Measurements from ENCODE around the gene COPA. TPM values are rescaled to one million over a fixed set of nuclear protein-coding genes. Genes with fewer than 3 reads are reported as not detected.

COPA gene
- total and polyA plus RNA-seq, 2 donors (not counting 3 experiments of a cell fraction or from before 2014, with no cell fraction given): 127 to 185 TPM

- H3K9ac ChIP-seq (replicated peaks; ENCODE audit: extremely low read depth, insufficient read depth, low read length): no peak overlapping the region
- no TSS peak for BruUV-seq (replicated peaks)
- dilution Hi-C loops (cut with MboI; ENCODE audit: extremely low pct_ligation_motif_present, low sequenced_read_pairs): no loop called here
- CTCF ChIA-PET: no interaction called here
- H2AFZ ChIP-seq (ENCODE audit: low read depth, low read length): no peak overlapping the region
- H3K27me3 ChIP-seq (ENCODE audit: control insufficient read depth in 2 of 2, insufficient read depth in 2 of 2, low read length in 2 of 2): no peaks in the 10 kb centered on the region
- TF ChIP-seq FOS (IDR thresholded peaks at IDR 0.05; ENCODE audit: borderline replicate concordance, insufficient read depth, low read length): no peak
- TF ChIP-seq POLR2A (IDR thresholded peaks at IDR 0.05; ENCODE audit: low read depth, low read length): no peak
- TF ChIP-seq, protein P1, sequence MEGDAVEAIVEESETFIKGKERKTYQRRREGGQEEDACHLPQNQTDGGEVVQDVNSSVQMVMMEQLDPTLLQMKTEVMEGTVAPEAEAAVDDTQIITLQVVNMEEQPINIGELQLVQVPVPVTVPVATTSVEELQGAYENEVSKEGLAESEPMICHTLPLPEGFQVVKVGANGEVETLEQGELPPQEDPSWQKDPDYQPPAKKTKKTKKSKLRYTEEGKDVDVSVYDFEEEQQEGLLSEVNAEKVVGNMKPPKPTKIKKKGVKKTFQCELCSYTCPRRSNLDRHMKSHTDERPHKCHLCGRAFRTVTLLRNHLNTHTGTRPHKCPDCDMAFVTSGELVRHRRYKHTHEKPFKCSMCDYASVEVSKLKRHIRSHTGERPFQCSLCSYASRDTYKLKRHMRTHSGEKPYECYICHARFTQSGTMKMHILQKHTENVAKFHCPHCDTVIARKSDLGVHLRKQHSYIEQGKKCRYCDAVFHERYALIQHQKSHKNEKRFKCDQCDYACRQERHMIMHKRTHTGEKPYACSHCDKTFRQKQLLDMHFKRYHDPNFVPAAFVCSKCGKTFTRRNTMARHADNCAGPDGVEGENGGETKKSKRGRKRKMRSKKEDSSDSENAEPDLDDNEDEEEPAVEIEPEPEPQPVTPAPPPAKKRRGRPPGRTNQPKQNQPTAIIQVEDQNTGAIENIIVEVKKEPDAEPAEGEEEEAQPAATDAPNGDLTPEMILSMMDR (IDR thresholded peaks at IDR 0.05; ENCODE audit: extremely low read depth in 1 of 2, insufficient read depth in 1 of 2, low read depth in 1 of 2, low read length in 2 of 2): no peak
- TF ChIP-seq MYC (IDR thresholded peaks at IDR 0.05; ENCODE audit: low read depth, low read length): no peak
- TF ChIP-seq MAX (IDR thresholded peaks at IDR 0.05; ENCODE audit: insufficient read depth, insufficient read length): no peak
- peaks cover 6 to 27% of the 10 kb centered on the region in 2 experiments for H3K36me3 ChIP-seq (ENCODE audit: control insufficient read depth in 2 of 2, extremely low read depth in 1 of 2, insufficient read depth in 2 of 2, low read length in 2 of 2)
- H3K4me1 ChIP-seq (ENCODE audit: control insufficient read depth, extremely low read depth, insufficient read depth, low read length): no peaks in the 10 kb centered on the region
- H3K9me1 ChIP-seq (replicated peaks; ENCODE audit: control insufficient read depth, extremely low read depth, insufficient read depth, low read length): no peaks in the 10 kb centered on the region
- H3K4me2 ChIP-seq (ENCODE audit: insufficient read depth, low read length): no peak overlapping the region
- FAIRE-seq (no peak), DNase-seq (ENCODE audit: low read depth, low spot score) (no peak)
- H3K9me3 ChIP-seq (replicated peaks; ENCODE audit: control insufficient read depth, insufficient read depth, low read length): no peaks in the 10 kb centered on the region
- intact Hi-C loops (cut with micrococcal nuclease): no loop called here
- no peak overlapping the region for H3K27ac ChIP-seq (ENCODE audit: insufficient read depth, low read depth, low read length)
- POLR2A ChIA-PET: no interaction called here
- H4K20me1 ChIP-seq (replicated peaks; ENCODE audit: control insufficient read depth, extremely low read depth, insufficient read depth, low read length): peaks cover 2% of the 10 kb centered on the region
- H3K79me2 ChIP-seq (ENCODE audit: control insufficient read depth, insufficient read depth, low read length): no peaks in the 10 kb centered on the region
- no peak overlapping the region for H3K4me3 ChIP-seq (replicated peaks in 1 of 3; ENCODE audit: insufficient read depth in 1 of 3, low read depth in 1 of 3, low read length in 3 of 3)
Measured at GRCh38 chr1:160360227-160360695, 17.2 kb upstream of the COPA start.

GRCh38 chr1:160359559-160360226, 16.6 kb upstream of the COPA start:
- no peak overlapping the region for H2AFZ ChIP-seq (ENCODE audit: low read depth, low read length)
- FAIRE-seq: no peak
- peaks cover 2% of the 10 kb centered on the region for H4K20me1 ChIP-seq (replicated peaks; ENCODE audit: control insufficient read depth, extremely low read depth, insufficient read depth, low read length)
- CTCF ChIA-PET: no interaction called here
- H3K79me2 ChIP-seq (ENCODE audit: control insufficient read depth, insufficient read depth, low read length): no peaks in the 10 kb centered on the region
- no peaks in the 10 kb centered on the region for H3K9me1 ChIP-seq (replicated peaks; ENCODE audit: control insufficient read depth, extremely low read depth, insufficient read depth, low read length)
- peaks cover 10 to 32% of the 10 kb centered on the region in 2 experiments for H3K36me3 ChIP-seq (ENCODE audit: control insufficient read depth in 2 of 2, extremely low read depth in 1 of 2, insufficient read depth in 2 of 2, low read length in 2 of 2)
- H3K27ac ChIP-seq (ENCODE audit: insufficient read depth, low read depth, low read length): no peak overlapping the region
- intact Hi-C loops (cut with micrococcal nuclease) (no loop called here), dilution Hi-C loops (cut with MboI; ENCODE audit: extremely low pct_ligation_motif_present, low sequenced_read_pairs) (no loop called here)
- H3K9me3 ChIP-seq (replicated peaks; ENCODE audit: control insufficient read depth, insufficient read depth, low read length): no peaks in the 10 kb centered on the region
- POLR2A ChIA-PET: no interaction called here
- no peak for DNase-seq (ENCODE audit: low read depth, low spot score)
- BruUV-seq (replicated peaks): no TSS peak
- no peak overlapping the region for H3K4me3 ChIP-seq (replicated peaks in 1 of 3; ENCODE audit: insufficient read depth in 1 of 3, low read depth in 1 of 3, low read length in 3 of 3)
- no peaks in the 10 kb centered on the region for H3K4me1 ChIP-seq (ENCODE audit: control insufficient read depth, extremely low read depth, insufficient read depth, low read length)
- H3K4me2 ChIP-seq (ENCODE audit: insufficient read depth, low read length): no peak overlapping the region
- H3K9ac ChIP-seq (replicated peaks; ENCODE audit: extremely low read depth, insufficient read depth, low read length): no peak overlapping the region
- H3K27me3 ChIP-seq (ENCODE audit: control insufficient read depth in 2 of 2, insufficient read depth in 2 of 2, low read length in 2 of 2): no peaks in the 10 kb centered on the region
- TF ChIP-seq JUN (IDR thresholded peaks at IDR 0.05; ENCODE audit: borderline replicate concordance, insufficient read depth, insufficient read length, low read depth): no peak
- no peak for TF ChIP-seq MYC (IDR thresholded peaks at IDR 0.05; ENCODE audit: low read depth, low read length)
- no peak for TF ChIP-seq FOS (IDR thresholded peaks at IDR 0.05; ENCODE audit: borderline replicate concordance, insufficient read depth, low read length)
- no peak for TF ChIP-seq EZH2 (IDR thresholded peaks at IDR 0.05; ENCODE audit: borderline replicate concordance, low read depth, low read length, severe bottlenecking)
- TF ChIP-seq, protein P1 (IDR thresholded peaks at IDR 0.05; ENCODE audit: extremely low read depth in 1 of 2, insufficient read depth in 1 of 2, low read depth in 1 of 2, low read length in 2 of 2): no peak
- no peak for TF ChIP-seq MAX (IDR thresholded peaks at IDR 0.05; ENCODE audit: insufficient read depth, insufficient read length)
- no peak for TF ChIP-seq POLR2AphosphoS5 (IDR thresholded peaks at IDR 0.05; ENCODE audit: insufficient read depth, low read depth, low read length)
- TF ChIP-seq GATA2 (IDR thresholded peaks at IDR 0.05; ENCODE audit: insufficient read depth, insufficient read length, low read depth, low read length): no peak
- no peak for TF ChIP-seq POLR2A (IDR thresholded peaks at IDR 0.05; ENCODE audit: low read depth, low read length)

Data from endothelial cell of umbilical vein (primary cell).